ENCODE data around the gene KLHL3. TPM values are rescaled to one million over a fixed set of nuclear protein-coding genes. Genes with fewer than 3 reads are reported as not detected.

KLHL3 gene
- total and polyA plus RNA-seq, 4 donors: 0.91 to 8.8 (median 3.7) TPM

GRCh38 chr5:137657073-137657472, 78.8 kb downstream of the KLHL3 start:
- 44% methylated on average over 3 of the region's 3 CpGs for WGBS
- DNase-seq (ENCODE audit: low spot score): no peak
- no peaks in the 10 kb centered on the region for H3K9me3 ChIP-seq (ENCODE audit: control insufficient read depth in 4 of 4, low read length in 3 of 4)
- peaks cover 0 to 7% (median 0%) of the 10 kb centered on the region in 4 donors for H3K36me3 ChIP-seq (ENCODE audit: control insufficient read depth in 4 of 4, insufficient read depth in 3 of 4, low read depth in 1 of 4, low read length in 3 of 4)
- H3K4me3 ChIP-seq (ENCODE audit: low read depth in 1 of 3, low read length in 3 of 3): no peak overlapping the region
- no peak overlapping the region for H3K27ac ChIP-seq (ENCODE audit: low read depth in 1 of 2, low read length in 2 of 2)
- no peak overlapping the region for H3K9ac ChIP-seq (ENCODE audit: low read depth in 1 of 2, low read length in 2 of 2)
- peaks cover 0 to 5% (median 1%) of the 10 kb centered on the region in 4 donors for H3K4me1 ChIP-seq (ENCODE audit: control insufficient read depth in 4 of 4, insufficient read depth in 4 of 4, low read length in 3 of 4)
- TF ChIP-seq HNF4G (IDR thresholded peaks at IDR 0.05) (no peak), SP1 (IDR thresholded peaks at IDR 0.05) (no peak), HNF4A (conservative IDR thresholded peaks at IDR 0.05) (no peak)
- no peaks in the 10 kb centered on the region for H3K27me3 ChIP-seq (ENCODE audit: control insufficient read depth in 4 of 4, insufficient read depth in 4 of 4, low read length in 3 of 4)

- peaks cover 0 to 7% (median 0%) of the 10 kb centered on the region in 4 donors for H3K36me3 ChIP-seq (ENCODE audit: control insufficient read depth in 4 of 4, insufficient read depth in 3 of 4, low read depth in 1 of 4, low read length in 3 of 4)
- no peak for DNase-seq (ENCODE audit: low spot score)
- no peaks in the 10 kb centered on the region for H3K9me3 ChIP-seq (ENCODE audit: control insufficient read depth in 4 of 4, low read length in 3 of 4)
- H3K4me1 ChIP-seq (ENCODE audit: control insufficient read depth in 4 of 4, insufficient read depth in 4 of 4, low read length in 3 of 4): peaks cover 0 to 5% (median 1%) of the 10 kb centered on the region in 4 donors
- H3K27me3 ChIP-seq (ENCODE audit: control insufficient read depth in 4 of 4, insufficient read depth in 4 of 4, low read length in 3 of 4): no peaks in the 10 kb centered on the region
- TF ChIP-seq EGR1 (IDR thresholded peaks at IDR 0.05; ENCODE audit: low read depth in 2 of 2) (no peak), JUND (IDR thresholded peaks at IDR 0.05) (no peak), FOXA2 (IDR thresholded peaks at IDR 0.05) (no peak), HNF4G (IDR thresholded peaks at IDR 0.05) (no peak), YY1 (IDR thresholded peaks at IDR 0.05) (no peak), CTCF (IDR thresholded peaks at IDR 0.05; ENCODE audit: low read depth, low read length, missing input control) (no peak), REST (IDR thresholded peaks at IDR 0.05) (no peak), ATF3 (IDR thresholded peaks at IDR 0.05) (no peak), RXRA (IDR thresholded peaks at IDR 0.05) (no peak), FOXA1 (IDR thresholded peaks at IDR 0.05) (no peak), MAX (IDR thresholded peaks at IDR 0.05) (no peak), SP1 (IDR thresholded peaks at IDR 0.05) (no peak), HNF4A (conservative IDR thresholded peaks at IDR 0.05) (no peak), TAF1 (conservative IDR thresholded peaks at IDR 0.05) (no peak)
- no peak overlapping the region for H3K4me3 ChIP-seq (ENCODE audit: low read depth in 1 of 3, low read length in 3 of 3)
- no peak overlapping the region for H3K27ac ChIP-seq (ENCODE audit: low read depth in 1 of 2, low read length in 2 of 2)
- 97% methylated on average over 2 of the region's 2 CpGs for WGBS
- H3K9ac ChIP-seq (ENCODE audit: low read depth in 1 of 2, low read length in 2 of 2): no peak overlapping the region
Observed at GRCh38 chr5:137656558-137656957, 79.3 kb downstream of the KLHL3 start.

Data from liver (tissue), 9 donors.